Lung (tissue), 16 donors: Measurements from ENCODE around the gene ZNF44. TPM values are rescaled to one million over a fixed set of nuclear protein-coding genes. Genes with fewer than 3 reads are reported as not detected.
A peak's percentile ranks its signal among the peaks of the same experiment; 100 is the strongest.

ENCODE experiments used
- ATAC-seq: fragments of 200-7000 bp; cut with Tn5 transposase; one replicate; pipeline ENCODE4 v1.9.1; 2020; ENCODE audit warnings: moderate number of reproducible peaks; ENCODE audit not compliant: insufficient read depth, low FRiP score
- DNase-seq, 3 donors: peaks; one replicate each; pipeline ENCODE4 v3.0.0-alpha.2; 2013 to 2017
- H3K27ac ChIP-seq, 2 donors: one replicate each; pipeline ENCODE4 v1.5.1; 2013; ENCODE audit warnings: mild to moderate bottlenecking in 2 of 2, moderate library complexity in 2 of 2, control low read depth in 1 of 2, inconsistent platforms in 1 of 2, low read depth in 1 of 2, low read length in 1 of 2
- H3K27me3 ChIP-seq, 3 donors: one replicate each; pipeline ENCODE4 v1.5.1; 2013; ENCODE audit warnings: low read length in 2 of 3; ENCODE audit not compliant: control insufficient read depth in 3 of 3, insufficient read depth in 3 of 3
- H3K36me3 ChIP-seq, 4 donors: one replicate each; pipeline ENCODE4 v1.5.1; 2013; ENCODE audit warnings: low read length in 4 of 4, mild to moderate bottlenecking in 1 of 4, moderate library complexity in 1 of 4; ENCODE audit not compliant: control insufficient read depth in 4 of 4, insufficient read depth in 4 of 4
- H3K4me1 ChIP-seq, 5 donors: one replicate each; pipeline ENCODE4 v1.5.1; 2013; ENCODE audit warnings: low read length in 5 of 5, mild to moderate bottlenecking in 2 of 5, moderate library complexity in 1 of 5; ENCODE audit not compliant: control insufficient read depth in 5 of 5, insufficient read depth in 5 of 5
- H3K4me3 ChIP-seq: one replicate; pipeline ENCODE4 v1.5.1; 2013; ENCODE audit warnings: mild to moderate bottlenecking, control low read depth, moderate library complexity
- H3K9ac ChIP-seq, 2 donors: one replicate each; pipeline ENCODE4 v1.5.1; 2013; ENCODE audit warnings: low read length in 2 of 2, control low read depth in 1 of 2; ENCODE audit not compliant: insufficient read depth in 1 of 2
- H3K9me3 ChIP-seq, 4 donors: one replicate each; pipeline ENCODE4 v1.5.1; 2013; ENCODE audit warnings: low read length in 3 of 4, mild to moderate bottlenecking in 1 of 4, moderate library complexity in 1 of 4; ENCODE audit not compliant: control insufficient read depth in 4 of 4, insufficient read depth in 3 of 4
- CTCF ChIP-seq: IDR thresholded peaks from 2 replicates; pipeline ENCODE4 v1.5.1; 2012; ENCODE audit warnings: mild to moderate bottlenecking; ENCODE audit errors: control extremely low read depth, extremely low read depth
- WGBS, 2 donors: extraction: QIAGEN DNeasy Blood & Tissue Kit; methylation state at CpG; one replicate each; pipeline ENCODE4 v1.1.7; 2013; 5-methylcytosine and 5-hydroxymethylcytosine counted together
- long read RNA-seq, 5 donors: transcript quantifications; one replicate each; lab custom pipeline, GENCODE V29; 2026
- polyA plus RNA-seq, 2 donors: library from polyadenylated mRNA; stranded (reverse); fragments of 200-250 nt; gene quantifications; one replicate each; pipeline ENCODE4 v1.2.1, GENCODE V29; 2013
- total RNA-seq, 2 donors: library from RNA; depleted of rRNA in 1 of 2; stranded (reverse); fragments of >200 nt in 1 of 2; gene quantifications; one replicate each; pipeline ENCODE4 v1.2.1, GENCODE V29; 2014 to 2021
- donor health status: control.
- donor health status: control.
- donor health status: Bipolar disorder and iron deficiency.
- donor health status: healthy.
- donor health status: DM: yes; HTN: yes; CAD: no.

Gene ZNF44
- total RNA-seq (10 to 100 TPM; 15.5 to 29.3 TPM), polyA plus RNA-seq (1 to 10 TPM; 7.1 to 8.0 TPM)
- long read RNA-seq, donor 1: 0 reads
- long read RNA-seq, donor 2: 0 reads
- long read RNA-seq, donor 3, partial matches to known transcripts: 0 of 3 reads
- long read RNA-seq, donor 3, other reads (novel, unspliced or antisense): 0 of 3 reads
- long read RNA-seq, donor 4, partial matches to known transcripts: 0 of 3 reads
- long read RNA-seq, donor 4, other reads (novel, unspliced or antisense): 0 of 3 reads
- long read RNA-seq, donor 5, partial matches to known transcripts: 0 of 3 reads
- long read RNA-seq, donor 5, other reads (novel, unspliced or antisense): 0 of 3 reads

GRCh38 chr19:12294249-12295158 lies at the start of gene ZNF44:
ZNF44 (minus strand) TSS chr19:12294883; CDS start chr19:12294694, 189 bp downstream.
- H3K27me3 ChIP-seq: no peaks in the 10 kb centered on the region
- H3K36me3 ChIP-seq: peaks cover 0 to 4% (median 2%) of the 10 kb centered on the region in 4 donors
- ATAC-seq (peak; percentile 97), DNase-seq (peak; percentile 97 to 98 (median 98))
- 1% methylated on average over 61 to 66 of the region's 66 CpGs for WGBS, 2 donors
- peaks cover 0 to 9% (median 3%) of the 10 kb centered on the region in 5 donors for H3K4me1 ChIP-seq
- TF ChIP-seq CTCF: no peak
- H3K27ac ChIP-seq: peak within 1 kb of the TSS; percentile 95
- H3K9me3 ChIP-seq: no peaks in the 10 kb centered on the region
- peak within 1 kb of the TSS; percentile 76 for H3K4me3 ChIP-seq
- peak within 1 kb of the TSS; percentile 83 to 90 for H3K9ac ChIP-seq

- ATAC-seq: peak; percentile 99
- H3K9ac ChIP-seq: peak within 1 kb of the TSS; percentile 39 to 75
- no peak for TF ChIP-seq CTCF
These were observed 38.8 kb upstream of the ZNF44 start, which contains the start of gene ZNF563 for GRCh38 chr19:12333162-12334159. ZNF563 (minus strand) TSS chr19:12333633; CDS start chr19:12333482, 151 bp downstream.

GRCh38 chr19:12331211-12331941 lies 36.7 kb upstream of the ZNF44 start:
- no peaks in the 10 kb centered on the region for H3K9me3 ChIP-seq
- H3K27ac ChIP-seq: peak overlapping the region in 1 of 2 donors; percentile 26
- no peak for ATAC-seq
- no peak overlapping the region for H3K4me3 ChIP-seq
- no peak overlapping the region for H3K9ac ChIP-seq
- H3K27me3 ChIP-seq: no peaks in the 10 kb centered on the region
- H3K36me3 ChIP-seq: no peaks in the 10 kb centered on the region
- 67 to 86% methylated on average over 4 of the region's 4 CpGs for WGBS, 2 donors
- no peak for DNase-seq
- TF ChIP-seq CTCF: no peak
- H3K4me1 ChIP-seq: peaks cover 0 to 13% (median 0%) of the 10 kb centered on the region in 5 donors

More at GRCh38 chr19:12333162-12334159, 38.8 kb upstream of the ZNF44 start, which contains the start of gene ZNF563:
- Histone ChIP-seq H3K4me3 (peak within 1 kb of the TSS; percentile 53), H3K9me3 (no peaks in the 10 kb centered on the region), H3K4me1 (peaks cover 0 to 13% (median 0%) of the 10 kb centered on the region in 5 donors), H3K27ac (peak within 1 kb of the TSS; percentile 92 to 96), H3K36me3 (no peaks in the 10 kb centered on the region), H3K27me3 (no peaks in the 10 kb centered on the region)
- DNase-seq: peak; percentile 96 to 97 (median 97)
- 1 to 2% methylated on average over 52 to 55 of the region's 55 CpGs for WGBS, 2 donors
